CD14-positive monocyte (primary cell): ENCODE data around the gene SCAMP4. TPM values are rescaled to one million over a fixed set of nuclear protein-coding genes. Genes with fewer than 3 reads are reported as not detected.

Experiments
- DNase-seq, 3 donors: peaks; one replicate each; pipeline ENCODE4 v3.0.0-alpha.2; 2011 to 2022
- H2AFZ ChIP-seq: 2 replicates; pipeline ENCODE4 v1.6.0; 2012; ENCODE audit warnings: mild to moderate bottlenecking, low read depth, low read length, inconsistent platforms; ENCODE audit not compliant: insufficient read depth, poor library complexity, severe bottlenecking
- H3K27ac ChIP-seq, 2 donors: 1 replicate in 1 of 2; 2 replicates in 1 of 2; pipeline ENCODE4 v1.5.1; 2012 to 2013; ENCODE audit warnings: low read length in 2 of 2, control low read depth in 1 of 2, inconsistent platforms in 1 of 2, low read depth in 1 of 2, mild to moderate bottlenecking in 1 of 2
- H3K27me3 ChIP-seq, 2 donors: one replicate each; pipeline versions ENCODE4 v1.6.0 to v1.6.1; 2011 to 2013; ENCODE audit warnings: low read length in 2 of 2; ENCODE audit not compliant: control insufficient read depth in 2 of 2, insufficient read depth in 2 of 2
- H3K36me3 ChIP-seq, 2 donors: replicated peaks in 1 of 2; 1 replicate in 1 of 2; 2 replicates in 1 of 2; pipeline versions ENCODE4 v1.5.1 to v1.6.1; 2012 to 2013; ENCODE audit warnings: low read length in 2 of 2, control low read depth in 1 of 2, inconsistent platforms in 1 of 2, mild to moderate bottlenecking in 1 of 2; ENCODE audit not compliant: insufficient read depth in 2 of 2, control insufficient read depth in 1 of 2
- H3K4me1 ChIP-seq, 2 donors: 1 replicate in 1 of 2; 2 replicates in 1 of 2; pipeline versions ENCODE4 v1.5.1 to v1.6.1; 2012 to 2013; ENCODE audit warnings: low read length in 2 of 2, control low read depth in 1 of 2, inconsistent platforms in 1 of 2, mild to moderate bottlenecking in 1 of 2, moderate library complexity in 1 of 2; ENCODE audit not compliant: insufficient read depth in 2 of 2, control insufficient read depth in 1 of 2
- H3K4me2 ChIP-seq: replicated peaks from 2 replicates; pipeline ENCODE3; 2012; ENCODE audit warnings: low read length, moderate library complexity, mild to moderate bottlenecking; ENCODE audit not compliant: poor library complexity, severe bottlenecking; ENCODE audit errors: extremely low read depth
- H3K4me3 ChIP-seq, 3 experiments: fragments of 200-600 bp in 1 of 3; sonication (generic) in 1 of 3; replicated peaks in 1 of 3; 1 replicate in 2 of 3; 2 replicates in 1 of 3; pipeline ENCODE4 v1.5.1; 2011 to 2013; ENCODE audit warnings: low read length in 3 of 3, mild to moderate bottlenecking in 3 of 3, control low read depth in 2 of 3, low read depth in 2 of 3, inconsistent platforms in 1 of 3, moderate library complexity in 1 of 3
- H3K79me2 ChIP-seq: 2 replicates; pipeline ENCODE4 v1.6.0; 2012; ENCODE audit warnings: mild to moderate bottlenecking, control low read depth, inconsistent platforms, low read length, moderate library complexity; ENCODE audit not compliant: insufficient read depth
- H3K9ac ChIP-seq: 2 replicates; pipeline ENCODE4 v1.6.0; 2017; ENCODE audit warnings: low read length, mild to moderate bottlenecking; ENCODE audit not compliant: insufficient read depth, poor library complexity, severe bottlenecking
- H3K9me3 ChIP-seq, 2 donors: replicated peaks in 1 of 2; 1 replicate in 1 of 2; 2 replicates in 1 of 2; pipeline versions ENCODE4 v1.5.1 to v1.6.1; 2012 to 2013; ENCODE audit warnings: low read length in 2 of 2, control low read depth in 1 of 2; ENCODE audit not compliant: control insufficient read depth in 1 of 2, insufficient read depth in 1 of 2
- H4K20me1 ChIP-seq: 2 replicates; pipeline ENCODE4 v1.6.0; 2012; ENCODE audit warnings: mild to moderate bottlenecking, low read length, control low read depth, moderate library complexity; ENCODE audit not compliant: insufficient read depth
- H3K27ac Mint-ChIP-seq, 7 donors: one replicate each; pipeline ENCODE4 v1.8.0; 2020; ENCODE audit warnings: mild to moderate bottlenecking in 7 of 7, mixed read lengths in 7 of 7, moderate library complexity in 6 of 7, inconsistent platforms in 2 of 7
- H3K27me3 Mint-ChIP-seq, 3 donors: one replicate each; pipeline ENCODE4 v1.8.0; 2021 to 2022; ENCODE audit warnings: low read depth in 3 of 3, mild to moderate bottlenecking in 3 of 3, mixed read lengths in 3 of 3, moderate library complexity in 3 of 3, inconsistent platforms in 1 of 3
- H3K36me3 Mint-ChIP-seq, 2 donors: one replicate each; pipeline ENCODE4 v1.8.0; 2020; ENCODE audit warnings: mixed read lengths in 2 of 2, inconsistent platforms in 1 of 2, mild to moderate bottlenecking in 1 of 2
- H3K4me1 Mint-ChIP-seq: one replicate; pipeline ENCODE4 v1.8.0; 2020; ENCODE audit warnings: mild to moderate bottlenecking, mixed read lengths
- H3K4me3 Mint-ChIP-seq, 2 donors: one replicate each; pipeline ENCODE4 v1.8.0; 2020; ENCODE audit warnings: mild to moderate bottlenecking in 2 of 2, mixed read lengths in 2 of 2, moderate library complexity in 1 of 2
- H3K9me3 Mint-ChIP-seq, 7 donors: one replicate each; pipeline ENCODE4 v1.8.0; 2020 to 2022; ENCODE audit warnings: mixed read lengths in 7 of 7, mild to moderate bottlenecking in 6 of 7, moderate library complexity in 6 of 7, inconsistent platforms in 2 of 7
- WGBS: methylation state at CpG from one replicate; pipeline ENCODE4 v1.1.5; 2013; ENCODE audit warnings: missing lambda C conversion rate; ENCODE audit not compliant: insufficient coverage; 5-methylcytosine and 5-hydroxymethylcytosine counted together
- intact Hi-C, 2 donors: fragments of 100-400 bp; cut with micrococcal nuclease; formaldehyde crosslinking; loops; one replicate each; pipeline versions ENCODE4 v1.15.0 to v1.15.1; 2023
- polyA minus RNA-seq: library from RNA; depleted of rRNA, polyadenylated mRNA; stranded (reverse); fragments of >200 nt; gene quantifications from 2 replicates; pipeline ENCODE4 v1.2.3, GENCODE V29; 2012
- polyA plus RNA-seq, 3 donors: library from polyadenylated mRNA; depleted of rRNA in 1 of 3; unstranded in 2 of 3; stranded (reverse) in 1 of 3; fragments of 300-500 nt in 2 of 3; fragments of >200 nt in 1 of 3; fragmentation: Illumina TruSeq in 2 of 3; gene quantifications; 1 replicate in 2 of 3; 2 replicates in 1 of 3; pipeline ENCODE4 v1.2.3, GENCODE V29; 2012 to 2021
- total RNA-seq, 12 experiments: library from RNA in 1 of 12; stranded (reverse) in 1 of 12; fragments of 120-200 nt in 1 of 12; gene quantifications; one replicate each; pipeline ENCODE4 v1.2.4 and lab custom pipeline; 2013 to 2026; ENCODE audit warnings: mixed read lengths in 6 of 12, inconsistent platforms in 1 of 12
- TF ChIP-seq, protein P1 (sequence below): fragments of 200-600 bp; IDR thresholded peaks from one replicate; pipeline ENCODE4 v1.8.0; 2022; ENCODE audit warnings: antibody characterized with exemption, mild to moderate bottlenecking

SCAMP4 gene, protein sequence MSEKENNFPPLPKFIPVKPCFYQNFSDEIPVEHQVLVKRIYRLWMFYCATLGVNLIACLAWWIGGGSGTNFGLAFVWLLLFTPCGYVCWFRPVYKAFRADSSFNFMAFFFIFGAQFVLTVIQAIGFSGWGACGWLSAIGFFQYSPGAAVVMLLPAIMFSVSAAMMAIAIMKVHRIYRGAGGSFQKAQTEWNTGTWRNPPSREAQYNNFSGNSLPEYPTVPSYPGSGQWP
- total RNA-seq (2013): 14.6 TPM
- 10 to 100 TPM; 11.9 to 39.4 (median 15.4) TPM for polyA plus RNA-seq
- 23.1 and 33.7 TPM in 2 replicates for polyA minus RNA-seq
- total RNA-seq (lab: John Stamatoyannopoulos, UW): 3.1 to 38.0 (median 11.9) reads per million in 11 experiments

DNA sequence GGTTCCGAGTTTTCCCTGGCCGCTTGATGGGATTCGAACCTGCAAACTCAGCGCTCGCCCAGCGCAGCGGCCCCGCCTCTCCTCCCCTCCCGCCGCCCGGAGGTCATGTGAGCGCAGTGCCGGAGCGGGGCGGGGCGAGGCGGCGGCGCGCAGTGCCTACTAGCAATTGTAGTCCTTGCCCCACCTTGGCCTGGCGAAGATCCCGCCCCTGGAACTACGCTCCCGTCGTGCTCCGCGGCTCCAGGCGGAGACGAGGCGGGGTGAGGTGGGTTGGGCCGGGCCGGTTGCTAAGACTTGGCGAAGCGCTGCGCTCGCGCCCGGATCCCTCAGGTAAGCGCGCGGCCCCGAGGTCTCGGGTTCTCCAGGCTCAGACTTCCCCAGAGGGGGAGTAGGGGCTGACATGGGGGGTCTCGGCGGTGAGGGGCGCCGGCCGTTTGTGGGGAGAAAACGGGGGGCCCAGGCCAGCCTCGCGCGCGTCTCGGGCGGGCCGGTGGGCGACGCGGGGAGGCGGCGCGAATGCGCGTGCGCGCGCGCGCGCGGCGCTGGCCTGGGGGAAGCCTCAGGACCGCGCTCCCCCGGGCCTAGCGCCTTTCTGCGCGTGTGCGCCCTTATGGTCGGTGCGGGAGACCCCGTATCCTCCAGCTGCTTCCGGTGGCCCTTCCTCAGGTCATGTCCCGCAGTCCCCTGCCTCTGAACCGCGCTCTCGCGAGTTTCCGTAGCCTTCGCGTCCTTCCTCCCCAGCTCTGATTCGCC, at the start of gene SCAMP4, which contains the start of gene ADAT3:
TSS of gene SCAMP4 (plus strand) at position 290 of the 753 bp plus-strand sequence. CDS start 9,621 bp downstream, outside the sequence.
TSS of gene ADAT3 (plus strand) at position 290 of the 753 bp plus-strand sequence. CDS start 6,649 bp downstream, outside the sequence.
- no peaks in the 10 kb centered on the region for H3K27me3 ChIP-seq
- peak within 1 kb of the TSS; percentile 66 for H2AFZ ChIP-seq
- WGBS: under 1% methylated on average over 81 of the region's 92 CpGs
- DNase-seq: peak; percentile 96 to 97 (median 96)
- peak within 1 kb of the TSS; percentile 79 to 99 for H3K27ac ChIP-seq
- peak within 1 kb of the TSS; percentile 77 for H3K4me2 ChIP-seq
- peaks cover 43% of the 10 kb centered on the region for H3K79me2 ChIP-seq
- TF ChIP-seq, protein P1, sequence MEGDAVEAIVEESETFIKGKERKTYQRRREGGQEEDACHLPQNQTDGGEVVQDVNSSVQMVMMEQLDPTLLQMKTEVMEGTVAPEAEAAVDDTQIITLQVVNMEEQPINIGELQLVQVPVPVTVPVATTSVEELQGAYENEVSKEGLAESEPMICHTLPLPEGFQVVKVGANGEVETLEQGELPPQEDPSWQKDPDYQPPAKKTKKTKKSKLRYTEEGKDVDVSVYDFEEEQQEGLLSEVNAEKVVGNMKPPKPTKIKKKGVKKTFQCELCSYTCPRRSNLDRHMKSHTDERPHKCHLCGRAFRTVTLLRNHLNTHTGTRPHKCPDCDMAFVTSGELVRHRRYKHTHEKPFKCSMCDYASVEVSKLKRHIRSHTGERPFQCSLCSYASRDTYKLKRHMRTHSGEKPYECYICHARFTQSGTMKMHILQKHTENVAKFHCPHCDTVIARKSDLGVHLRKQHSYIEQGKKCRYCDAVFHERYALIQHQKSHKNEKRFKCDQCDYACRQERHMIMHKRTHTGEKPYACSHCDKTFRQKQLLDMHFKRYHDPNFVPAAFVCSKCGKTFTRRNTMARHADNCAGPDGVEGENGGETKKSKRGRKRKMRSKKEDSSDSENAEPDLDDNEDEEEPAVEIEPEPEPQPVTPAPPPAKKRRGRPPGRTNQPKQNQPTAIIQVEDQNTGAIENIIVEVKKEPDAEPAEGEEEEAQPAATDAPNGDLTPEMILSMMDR: no peak
- peaks cover 31% of the 10 kb centered on the region for H4K20me1 ChIP-seq
- no peaks in the 10 kb centered on the region for H3K36me3 ChIP-seq
- H3K4me1 ChIP-seq: peaks cover 52 to 72% of the 10 kb centered on the region in 2 donors
- Mint-ChIP-seq H3K36me3 (peaks cover 2 to 10% of the 10 kb centered on the region in 2 donors), H3K4me3 (peak within 1 kb of the TSS; percentile 87 to 94), H3K9me3 (no peaks in the 10 kb centered on the region), H3K4me1 (peaks cover 58% of the 10 kb centered on the region), H3K27me3 (peaks cover 0 to 2% (median 0%) of the 10 kb centered on the region in 3 donors), H3K27ac (peak within 1 kb of the TSS; percentile 92 to 100 (median 95))
- peak within 1 kb of the TSS; percentile 45 to 76 (median 73) for H3K4me3 ChIP-seq
- peak within 1 kb of the TSS; percentile 77 for H3K9ac ChIP-seq
- H3K9me3 ChIP-seq: no peaks in the 10 kb centered on the region
- intact Hi-C loops: loop anchor here in 1 of 2 donors (1.0 kb wide), 1 partner anchor 10 kb away; no protein-coding TSS in a partner anchor

DNA sequence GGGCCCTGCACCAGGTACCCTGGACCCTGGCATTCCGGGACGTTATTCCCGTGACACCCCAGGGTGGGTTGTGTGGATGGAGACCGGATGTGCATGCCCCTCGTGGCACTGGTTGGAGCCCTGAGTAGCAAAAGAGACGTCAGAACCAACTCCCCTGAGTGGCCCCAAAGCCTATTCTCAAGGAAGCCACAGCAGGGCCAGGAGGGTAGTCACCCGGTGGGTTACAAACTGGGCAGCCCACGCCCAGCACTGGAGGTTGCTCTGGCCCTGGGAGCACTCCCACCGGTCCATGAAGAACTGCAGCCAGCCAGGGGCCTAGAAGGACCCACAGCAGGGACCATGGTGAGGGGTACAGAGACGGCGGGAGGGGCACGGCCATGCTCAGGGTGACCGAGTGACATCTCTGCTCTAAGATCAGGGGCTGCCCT, 49.4 kb upstream of the SCAMP4 start:
- H3K79me2 ChIP-seq: peaks cover 98% of the 10 kb centered on the region
- peaks cover 80 to 94% of the 10 kb centered on the region in 2 donors for H3K4me1 ChIP-seq
- H4K20me1 ChIP-seq: peaks cover 85% of the 10 kb centered on the region
- Mint-ChIP-seq H3K27ac (peak overlapping the region; percentile 92 to 96 (median 94)), H3K36me3 (peaks cover 2 to 6% of the 10 kb centered on the region in 2 donors), H3K4me3 (peak overlapping the region; percentile 81 to 90), H3K27me3 (peaks cover 4 to 11% (median 7%) of the 10 kb centered on the region in 3 donors), H3K4me1 (peaks cover 60% of the 10 kb centered on the region), H3K9me3 (no peaks in the 10 kb centered on the region)
- peak overlapping the region; percentile 86 to 92 for H3K27ac ChIP-seq
- TF ChIP-seq, protein P1: no peak
- no peaks in the 10 kb centered on the region for H3K9me3 ChIP-seq
- WGBS: under 1% methylated on average over 13 of the region's 13 CpGs
- H3K36me3 ChIP-seq: peaks cover 0 to 2% of the 10 kb centered on the region in 2 donors
- peak overlapping the region; percentile 58 for H2AFZ ChIP-seq
- peak in 1 of 3 donors; percentile 22 for DNase-seq
- H3K4me3 ChIP-seq: peak overlapping the region; percentile 38 to 97 (median 84)
- peak overlapping the region; percentile 92 for H3K4me2 ChIP-seq
- no peaks in the 10 kb centered on the region for H3K27me3 ChIP-seq
- peak overlapping the region; percentile 89 for H3K9ac ChIP-seq
- intact Hi-C loops: no loop called here
